D721Med (cell line): ENCODE results near the gene DBN1.

Source experiments
- DNase-seq: peaks from one replicate; pipeline ENCODE4 v3.0.0; 2011; ENCODE audit warnings: low spot score; ENCODE audit not compliant: insufficient read length
- FAIRE-seq: peaks from 2 replicates; lab custom pipeline; 2011; peaks lifted over from hg19 to GRCh38; lab: Jason Lieb, UNC
- CTCF ChIP-seq: IDR thresholded peaks from 2 replicates; pipeline ENCODE4 v1.5.1; 2012; ENCODE audit warnings: mild to moderate bottlenecking, control low read depth; ENCODE audit not compliant: insufficient read depth; ENCODE audit errors: missing control alignments

DBN1 gene

GRCh38 chr5:177514541-177514940 lies 41.1 kb upstream of the DBN1 start:
- TF ChIP-seq CTCF: no peak
- DNase-seq (no peak), FAIRE-seq (no peak)

- FAIRE-seq (no peak), DNase-seq (no peak)
- no peak for TF ChIP-seq CTCF
Measured at GRCh38 chr5:177513500-177513899, 40.1 kb upstream of the DBN1 start.

GRCh38 chr5:177512736-177513380 lies 39.4 kb upstream of the DBN1 start:
- DNase-seq (no peak), FAIRE-seq (no peak)
- no peak for TF ChIP-seq CTCF

- no peak for FAIRE-seq
Measured at GRCh38 chr5:177511796-177512675, 38.6 kb upstream of the DBN1 start.

GRCh38 chr5:177511181-177511580 lies 37.7 kb upstream of the DBN1 start:
- TF ChIP-seq CTCF: no peak
- FAIRE-seq (no peak), DNase-seq (no peak)

More at GRCh38 chr5:177511796-177512675, 38.6 kb upstream of the DBN1 start:
- no peak for DNase-seq
- TF ChIP-seq CTCF: no peak

- FAIRE-seq: no peak
- no peak for TF ChIP-seq CTCF
- no peak for DNase-seq
Measured at GRCh38 chr5:177510567-177511053, 37.2 kb upstream of the DBN1 start.

GRCh38 chr5:177509991-177510566 lies 36.6 kb upstream of the DBN1 start:
- FAIRE-seq (no peak), DNase-seq (no peak)
- no peak for TF ChIP-seq CTCF
